CD4-positive, alpha-beta T cell treated with Interleukin-6 for 4 hours (primary cell): Measurements from ENCODE around the gene GRB10.

ENCODE experiments used
- DNase-seq: peaks from one replicate; pipeline ENCODE4 v3.0.0-alpha.2; 2020; ENCODE audit warnings: mixed read lengths

Gene GRB10

GRCh38 chr7:50651271-50651989 lies 131.3 kb downstream of the GRB10 start:
- DNase-seq = no peak

GRCh38 chr7:50650057-50650664 lies 132.5 kb downstream of the GRB10 start:
- no peak for DNase-seq

DNA sequence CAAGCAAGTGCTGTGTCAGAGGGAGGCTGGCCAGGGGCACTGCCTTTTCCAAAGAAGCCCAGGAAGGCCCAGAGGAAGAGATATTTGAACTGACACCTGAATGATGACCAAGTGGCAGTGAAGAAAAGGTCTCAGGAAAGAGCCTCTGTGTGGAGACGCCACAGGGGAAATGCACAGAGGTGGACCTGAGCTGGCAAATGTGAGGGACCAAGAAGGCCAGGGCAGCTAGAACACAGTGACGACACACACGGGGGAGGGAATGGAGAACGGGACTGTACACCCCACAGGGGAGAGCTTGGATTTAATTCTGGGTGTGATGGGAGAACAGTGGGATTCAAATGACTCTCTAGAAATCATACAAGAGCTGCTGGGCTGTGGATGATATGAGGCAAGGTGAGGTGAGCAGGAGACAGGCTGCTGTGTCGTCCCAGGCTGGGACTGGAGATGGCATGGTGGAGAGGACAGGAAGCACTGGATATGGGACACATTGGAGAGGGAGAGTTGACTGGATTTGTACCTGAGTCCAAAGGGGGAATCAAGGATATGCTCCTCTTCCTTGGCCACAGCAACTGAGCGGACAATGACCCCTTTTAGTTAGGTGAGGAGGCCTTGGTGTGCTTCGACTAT lies 133.3 kb downstream of the GRB10 start:
- DNase-seq = no peak

DNA sequence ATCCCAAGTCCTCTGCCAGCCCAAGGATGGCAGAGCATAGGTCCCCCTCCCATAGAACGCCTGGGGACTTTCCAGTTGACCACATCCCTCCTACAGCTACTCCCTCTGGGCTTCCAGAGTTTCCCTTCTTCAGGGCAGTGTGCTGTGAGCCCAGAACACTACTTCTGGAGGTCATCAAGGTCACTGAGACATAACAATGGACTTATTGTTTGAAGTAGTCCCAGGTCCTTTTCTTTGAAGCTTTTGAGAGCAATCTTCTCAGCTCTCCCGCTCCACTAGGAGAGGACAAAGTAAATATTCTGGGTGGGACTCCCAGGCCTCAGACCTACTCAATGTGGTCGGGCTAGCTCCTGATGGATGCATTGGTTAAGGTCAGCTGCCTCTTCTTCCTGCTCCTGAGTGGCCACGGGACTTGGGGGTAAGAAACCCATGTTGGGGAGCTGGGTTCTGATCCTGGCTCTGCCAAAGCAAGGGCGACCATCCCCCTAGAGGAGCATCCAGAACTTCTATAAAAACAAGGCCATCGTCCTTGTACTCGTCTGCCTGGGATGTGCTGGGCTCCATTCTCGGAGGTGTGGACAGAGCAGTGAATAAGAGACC lies 134.0 kb downstream of the GRB10 start:
- DNase-seq = no peak

DNA sequence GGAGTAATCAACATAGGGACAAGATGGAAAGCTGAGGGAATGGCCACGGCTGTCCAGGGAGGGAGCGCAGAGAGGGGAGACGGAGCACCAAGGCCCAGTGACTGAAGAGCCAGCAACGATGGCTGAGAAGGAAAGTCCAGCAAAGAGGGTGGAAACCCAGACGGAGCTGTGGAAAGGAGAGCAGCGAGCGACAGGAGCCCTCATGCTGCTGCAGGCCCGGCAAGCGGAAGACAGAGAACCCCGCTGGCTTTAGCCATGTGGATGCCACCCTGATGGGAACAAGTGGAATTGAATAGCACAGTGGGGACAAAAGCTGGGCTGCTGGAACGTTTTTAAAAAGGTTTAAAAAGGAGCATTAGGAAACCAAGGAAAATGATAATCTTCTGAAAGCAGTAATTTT lies 134.6 kb downstream of the GRB10 start:
- no peak for DNase-seq

DNA sequence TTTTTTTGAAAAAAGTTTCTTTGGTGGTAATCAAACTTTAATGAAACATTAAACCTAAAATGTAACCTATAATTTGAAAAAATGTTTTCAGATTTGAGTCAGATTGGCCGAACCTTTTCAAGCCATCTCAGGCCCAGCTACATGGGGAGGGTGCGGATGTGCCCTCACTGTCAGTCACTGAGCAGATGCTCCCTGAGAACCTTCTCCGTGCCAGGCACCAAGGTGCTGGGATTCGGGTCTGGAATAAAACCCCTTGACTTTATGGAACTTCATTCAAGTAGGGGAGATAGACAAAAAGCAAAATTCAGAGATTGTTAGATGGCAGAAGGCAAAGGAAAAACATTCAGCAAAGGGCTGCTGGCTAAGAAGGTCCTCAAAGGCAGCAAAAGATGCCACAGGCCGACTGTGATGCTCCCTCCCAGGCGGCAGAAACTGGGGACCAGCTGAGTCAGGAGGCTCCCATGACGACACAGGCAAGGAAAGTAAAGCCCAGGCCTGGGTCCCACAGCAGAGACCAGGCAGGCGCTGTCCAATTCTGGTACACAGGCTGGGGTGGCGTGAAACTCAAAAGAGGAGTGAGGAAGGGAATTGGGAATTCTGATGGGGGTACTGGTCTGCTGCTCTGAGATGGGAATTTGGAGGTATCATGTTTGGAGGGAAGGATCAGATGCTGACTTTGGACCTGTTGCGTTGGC lies 135.3 kb downstream of the GRB10 start:
- DNase-seq = no peak

GRCh38 chr7:50646069-50646468 lies 136.6 kb downstream of the GRB10 start:
- no peak for DNase-seq

- no peak for DNase-seq
These were observed 137.5 kb downstream of the GRB10 start for GRCh38 chr7:50645186-50645585.

GRCh38 chr7:50644586-50644985 lies 138.1 kb downstream of the GRB10 start:
- no peak for DNase-seq

DNA sequence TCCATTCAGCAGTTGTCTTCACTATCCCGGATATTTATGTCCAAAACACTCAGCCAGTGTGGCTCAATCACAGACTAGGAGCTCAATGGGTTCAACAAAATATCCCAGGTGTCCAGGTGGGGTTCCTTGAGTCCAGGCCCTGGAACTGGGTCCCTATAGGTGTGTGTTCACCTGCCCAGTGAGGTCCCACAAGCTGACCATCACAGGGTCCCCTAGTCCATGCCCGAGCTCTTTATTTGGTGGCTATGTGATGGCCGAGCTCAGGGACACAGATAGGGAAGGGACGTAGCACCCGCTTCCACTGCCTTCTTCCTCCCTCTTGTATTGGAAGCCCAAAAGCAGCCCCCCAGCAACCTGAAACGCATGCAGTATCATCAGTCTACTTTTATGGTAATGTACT lies 138.6 kb downstream of the GRB10 start:
- no peak for DNase-seq

- no peak for DNase-seq
These were observed 141.0 kb downstream of the GRB10 start for GRCh38 chr7:50641442-50642405.

DNA sequence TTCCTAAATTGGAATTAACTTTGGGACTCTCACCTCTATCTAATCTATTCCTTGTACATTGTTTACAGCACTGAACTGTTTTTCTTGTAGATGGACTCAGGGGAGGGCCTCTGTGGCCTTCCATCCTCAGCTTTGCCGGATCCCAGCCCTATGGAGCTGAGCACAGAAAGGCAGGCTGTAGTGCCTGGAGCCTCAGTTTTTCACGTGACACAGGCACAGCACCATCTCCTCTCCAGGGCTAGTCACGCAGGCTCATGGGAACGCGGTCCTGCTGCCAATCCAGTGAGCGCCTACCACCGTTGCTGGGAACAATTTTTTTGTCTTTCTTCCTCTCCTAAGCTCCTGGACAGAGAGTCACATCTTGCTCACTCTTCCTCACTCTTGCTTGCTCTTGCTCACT lies 141.9 kb downstream of the GRB10 start:
- DNase-seq = no peak

DNA sequence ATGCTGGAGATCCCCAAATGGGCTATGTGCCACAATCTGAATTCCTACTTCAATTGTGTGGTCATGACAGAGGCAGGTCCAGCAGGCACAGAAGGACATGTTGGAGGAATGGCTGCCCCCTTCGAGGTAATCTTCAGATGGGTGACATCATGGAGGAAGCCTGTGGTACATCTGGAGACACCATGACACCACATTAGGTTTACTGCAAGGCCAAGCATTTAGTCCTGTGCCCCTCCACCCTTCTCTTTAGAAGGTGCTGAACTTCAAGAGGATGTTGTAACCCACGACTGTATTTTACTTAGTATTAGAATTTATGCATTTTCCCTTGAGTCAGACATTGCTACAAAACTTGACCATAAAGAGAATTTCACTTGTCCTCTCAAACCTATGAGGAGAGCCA lies 142.4 kb downstream of the GRB10 start:
- no peak for DNase-seq

DNA sequence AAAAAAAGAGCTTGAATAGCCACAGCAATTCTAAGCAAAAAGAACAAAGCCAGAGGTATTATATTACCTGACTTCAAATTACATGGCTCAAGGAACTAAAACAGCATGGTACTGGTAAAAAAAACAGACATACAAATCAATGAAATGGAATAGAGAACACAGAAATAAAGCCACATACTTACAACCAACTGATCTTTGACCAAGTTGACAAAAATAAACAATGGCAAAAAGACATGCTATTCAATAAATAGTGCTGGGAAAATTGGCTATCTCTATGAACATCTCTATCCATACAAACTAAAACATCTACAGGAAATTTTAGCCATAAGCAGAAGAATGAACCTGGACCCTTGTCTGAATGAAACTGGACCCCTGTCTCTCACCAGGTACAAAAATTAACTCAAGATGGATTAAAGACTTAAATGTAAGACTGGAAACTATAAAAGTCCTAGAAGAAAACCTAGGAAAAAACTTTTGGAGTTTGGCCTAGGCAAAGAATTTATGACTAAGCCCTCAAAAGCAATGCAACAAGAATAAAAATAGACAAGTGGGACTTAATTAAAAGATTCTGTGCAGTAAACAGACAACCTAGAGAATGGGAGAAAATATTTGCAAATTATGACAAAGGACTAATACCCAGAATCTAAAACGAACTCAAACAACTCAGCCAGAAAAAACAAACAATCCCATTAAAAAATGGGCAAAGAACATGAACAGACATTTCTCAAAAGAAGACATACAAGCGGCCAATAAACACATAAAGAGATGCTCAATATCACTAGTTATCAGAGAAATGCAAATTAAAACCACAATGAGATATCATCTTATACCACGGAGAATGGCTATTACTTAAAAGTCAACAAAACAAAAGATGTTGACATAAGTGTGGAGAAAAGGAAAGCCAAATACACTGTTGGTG lies 144.7 kb downstream of the GRB10 start:
- no peak for DNase-seq

DNA sequence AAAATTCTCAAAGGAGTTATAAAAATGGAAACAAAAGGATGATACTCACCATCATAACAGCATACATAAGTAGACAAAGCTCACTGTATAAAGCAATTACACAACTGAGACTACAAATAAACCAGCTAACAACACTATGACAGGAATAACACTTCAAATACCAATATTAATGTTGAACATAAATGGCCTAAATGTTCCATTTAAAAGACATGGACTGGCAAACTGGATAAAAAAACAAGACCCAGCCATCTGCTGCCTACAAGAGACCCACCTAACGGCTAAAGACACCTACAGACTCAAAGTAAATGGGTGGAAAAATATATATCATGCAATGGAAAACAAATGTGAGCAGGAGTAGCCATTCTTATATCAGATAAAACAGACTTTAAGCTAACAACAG lies 148.3 kb downstream of the GRB10 start:
- DNase-seq = no peak

DNA sequence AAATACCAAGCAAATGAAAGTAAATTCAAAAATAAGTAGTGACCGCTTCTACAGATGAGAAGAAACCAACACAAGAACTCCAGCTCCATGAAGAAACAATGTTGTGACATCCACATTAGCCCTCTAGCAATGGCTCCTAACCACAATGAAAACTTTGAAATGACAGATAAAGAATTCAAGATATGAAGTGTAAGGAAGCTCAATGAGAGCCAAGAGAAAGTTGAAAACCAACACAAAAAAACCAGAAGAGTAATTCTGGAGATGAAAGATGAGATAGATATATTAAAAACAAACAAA lies 149.3 kb downstream of the GRB10 start:
- DNase-seq = no peak

DNA sequence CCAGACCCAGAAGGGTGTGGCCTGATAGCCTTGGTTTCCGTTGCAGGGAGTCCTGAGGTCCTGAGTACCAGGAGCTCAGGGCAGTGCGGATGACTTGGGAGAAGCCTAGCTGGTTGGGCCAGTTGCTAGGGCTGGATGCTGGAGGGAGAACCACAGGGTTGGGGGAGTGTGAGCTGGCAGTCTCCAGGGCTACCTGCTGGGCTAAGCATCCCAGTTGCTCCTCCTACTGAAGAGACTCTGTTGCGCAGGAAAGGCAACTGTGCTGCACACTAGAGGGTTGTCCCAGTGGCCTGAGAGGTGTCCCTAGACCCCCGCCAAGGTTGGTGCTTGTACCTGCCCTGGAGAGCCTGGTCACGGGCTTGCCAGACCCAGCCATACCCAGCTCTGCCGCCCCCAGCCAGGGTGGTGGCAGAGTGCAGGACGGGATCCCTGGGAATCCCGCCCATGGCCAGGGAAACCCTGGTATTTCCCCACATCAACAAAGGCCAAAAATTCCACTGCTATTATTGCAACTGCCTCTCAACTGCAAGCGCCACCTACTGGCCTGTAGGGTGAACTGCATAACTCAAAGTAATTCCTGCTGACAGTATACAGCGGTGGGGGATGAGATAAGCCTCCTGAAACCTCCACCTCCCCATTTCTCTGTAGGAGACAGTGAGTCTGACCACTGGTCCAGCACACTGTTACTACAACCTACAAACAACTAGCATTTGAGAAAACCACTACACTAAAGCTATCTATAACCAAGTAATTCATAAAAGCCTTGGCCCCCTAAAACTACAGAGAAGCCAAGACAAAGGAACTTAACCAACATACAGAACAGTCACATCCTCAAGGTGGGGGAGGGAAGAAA lies 149.9 kb downstream of the GRB10 start:
- peak; percentile 69 for DNase-seq

- no peak for DNase-seq
These were observed 151.1 kb downstream of the GRB10 start for GRCh38 chr7:50631639-50632038.

DNA sequence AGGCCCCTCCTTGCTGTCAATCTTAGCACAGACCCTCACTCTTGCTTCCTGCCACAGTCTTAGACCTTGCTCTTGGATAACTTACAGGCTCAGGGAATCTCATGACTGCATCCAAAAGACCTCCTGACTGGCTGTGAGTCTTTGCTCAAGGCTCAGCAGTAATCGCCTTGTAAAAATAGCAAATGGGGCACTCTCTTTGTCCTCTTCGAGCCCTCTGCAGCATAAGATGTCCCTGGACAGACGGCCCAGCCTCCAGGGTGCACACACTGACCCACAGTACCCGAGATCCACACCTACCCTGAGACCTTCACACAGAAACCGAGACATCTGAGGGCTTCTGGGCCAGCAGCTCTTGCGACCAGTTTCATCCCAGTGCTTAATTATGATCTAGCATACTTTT lies 151.6 kb downstream of the GRB10 start:
- no peak for DNase-seq

DNA sequence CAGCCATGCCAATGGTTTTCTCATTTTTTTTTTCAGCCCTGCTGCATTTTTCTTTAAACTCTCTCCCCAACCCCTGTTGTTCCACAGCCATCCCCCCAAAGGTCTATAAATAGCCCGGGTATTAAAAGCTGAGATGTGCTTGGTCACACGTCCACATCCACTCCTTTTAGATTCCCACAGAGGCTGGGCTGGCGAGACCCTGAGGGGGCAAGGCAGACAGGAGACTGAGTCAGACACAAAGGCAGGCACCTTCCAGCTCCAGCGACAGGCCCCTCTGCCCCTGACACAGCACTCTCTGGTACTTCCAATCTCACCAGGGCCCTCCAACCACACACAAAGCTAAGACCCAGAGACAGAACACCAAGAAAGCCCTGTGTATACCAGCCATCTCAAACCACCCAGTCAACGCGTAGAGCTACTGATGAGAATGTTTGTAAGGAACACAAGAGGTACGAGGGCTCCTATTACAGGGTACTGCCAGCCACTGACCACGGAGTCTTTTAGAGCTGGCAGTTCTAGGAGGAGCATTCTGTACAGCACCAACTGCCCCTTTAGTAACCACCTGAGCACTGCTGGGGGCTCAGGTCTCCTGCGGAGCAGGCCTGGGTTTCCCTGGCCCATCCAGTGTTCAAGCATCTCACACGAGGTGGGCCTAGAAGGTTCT lies 153.3 kb downstream of the GRB10 start:
- DNase-seq = no peak
